ENCODE measurements around the gene SLC19A2. TPM values are rescaled to one million over a fixed set of nuclear protein-coding genes. Genes with fewer than 3 reads are reported as not detected.

Gene SLC19A2
- polyA plus RNA-seq, 1 donor (not counting 4 experiments of a cell fraction or from before 2014, with no cell fraction given) = 11.9 TPM

DNA sequence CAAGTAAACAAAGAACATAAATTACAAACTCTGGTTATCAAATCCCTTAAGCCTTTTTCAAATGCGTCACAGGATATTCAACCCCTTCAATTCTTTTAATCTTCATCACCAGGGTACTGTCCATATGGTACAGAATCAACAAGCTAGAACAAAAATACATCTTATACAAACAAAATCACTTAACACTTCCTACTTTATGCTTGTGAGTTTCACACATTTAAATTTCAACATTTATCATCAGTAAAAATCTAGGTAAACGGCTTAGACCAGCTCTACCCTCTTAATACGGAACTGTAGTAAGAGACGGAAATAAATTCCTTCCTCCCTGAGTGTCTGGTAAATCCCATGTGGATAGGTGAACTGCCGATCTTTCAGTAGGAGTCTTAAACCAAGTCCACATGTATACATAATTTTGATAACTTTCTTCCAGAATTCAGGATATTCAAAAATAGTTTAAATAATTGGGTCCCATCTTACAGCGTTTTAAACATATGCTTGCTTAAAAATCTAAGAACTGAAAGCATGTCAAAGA is 59.5 kb downstream of the SLC19A2 start:
- Histone ChIP-seq H3K36me3 (ENCODE audit: control insufficient read depth in 2 of 2, extremely low read depth in 1 of 2, insufficient read depth in 2 of 2, low read length in 2 of 2) (no peaks in the 10 kb centered on the region), H3K4me3 (ENCODE audit: control insufficient read depth in 2 of 3, extremely low read depth in 1 of 3, insufficient read depth in 2 of 3, low read depth in 1 of 3, low read length in 3 of 3) (no peak overlapping the region)

GRCh38 chr1:169421309-169421708 is 64.4 kb downstream of the SLC19A2 start:
- dilution Hi-C loops (cut with MboI; ENCODE audit: extremely low pct_ligation_motif_present, low sequenced_read_pairs) = no loop called here
- no peak for FAIRE-seq
- no peaks in the 10 kb centered on the region for H3K79me2 ChIP-seq (ENCODE audit: control insufficient read depth, insufficient read depth, low read length)

More for the DNA sequence above, 59.5 kb downstream of the SLC19A2 start:
- Histone ChIP-seq H3K9me1 (ENCODE audit: control insufficient read depth, extremely low read depth, insufficient read depth, low read length) (no peaks in the 10 kb centered on the region), H3K79me2 (ENCODE audit: control insufficient read depth, insufficient read depth, low read length) (no peaks in the 10 kb centered on the region), H3K27me3 (ENCODE audit: control insufficient read depth, extremely low read depth, insufficient read depth, low read length) (peaks cover 35% of the 10 kb centered on the region), H4K20me1 (ENCODE audit: control insufficient read depth, extremely low read depth, insufficient read depth, low read length) (no peaks in the 10 kb centered on the region), H3K4me1 (ENCODE audit: control insufficient read depth, extremely low read depth, insufficient read depth, low read length) (peaks cover 2% of the 10 kb centered on the region), H3K4me2 (ENCODE audit: control insufficient read depth, extremely low read depth, insufficient read depth, low read depth, low read length) (no peak overlapping the region), H3K9ac (ENCODE audit: control insufficient read depth, extremely low read depth, insufficient read depth, low read length) (no peak overlapping the region), H3K9me3 (ENCODE audit: control insufficient read depth, low read depth, low read length) (no peaks in the 10 kb centered on the region), H3K27ac (ENCODE audit: control insufficient read depth, insufficient read depth, low read length) (no peak overlapping the region), H2AFZ (ENCODE audit: control insufficient read depth, low read length) (no peak overlapping the region)
- FAIRE-seq = no peak
- TF ChIP-seq CTCF (optimal IDR thresholded peaks at IDR 0.05 in 1 of 3, IDR thresholded peaks at IDR 0.05 in 1 of 3, conservative IDR thresholded peaks at IDR 0.05 in 1 of 3; ENCODE audit: extremely low read depth in 1 of 3, insufficient read depth in 2 of 3, low read length in 3 of 3) (no peak), EZH2 (IDR thresholded peaks at IDR 0.05; ENCODE audit: low read length) (no peak)
- no peak for DNase-seq (ENCODE audit: low read depth, low spot score)
- dilution Hi-C loops (cut with MboI; ENCODE audit: extremely low pct_ligation_motif_present, low sequenced_read_pairs) = no loop called here

More at GRCh38 chr1:169421309-169421708, 64.4 kb downstream of the SLC19A2 start:
- H3K27me3 ChIP-seq (ENCODE audit: control insufficient read depth, extremely low read depth, insufficient read depth, low read length) = peaks cover 15% of the 10 kb centered on the region
- no peak overlapping the region for H3K27ac ChIP-seq (ENCODE audit: control insufficient read depth, insufficient read depth, low read length)
- no peak overlapping the region for H3K4me3 ChIP-seq (ENCODE audit: control insufficient read depth in 2 of 3, extremely low read depth in 1 of 3, insufficient read depth in 2 of 3, low read depth in 1 of 3, low read length in 3 of 3)
- no peaks in the 10 kb centered on the region for H3K9me1 ChIP-seq (ENCODE audit: control insufficient read depth, extremely low read depth, insufficient read depth, low read length)
- no peaks in the 10 kb centered on the region for H3K4me1 ChIP-seq (ENCODE audit: control insufficient read depth, extremely low read depth, insufficient read depth, low read length)
- no peaks in the 10 kb centered on the region for H4K20me1 ChIP-seq (ENCODE audit: control insufficient read depth, extremely low read depth, insufficient read depth, low read length)
- H3K9me3 ChIP-seq (ENCODE audit: control insufficient read depth, low read depth, low read length) = no peaks in the 10 kb centered on the region
- no peak overlapping the region for H3K9ac ChIP-seq (ENCODE audit: control insufficient read depth, extremely low read depth, insufficient read depth, low read length)
- DNase-seq (ENCODE audit: low read depth, low spot score) = no peak
- no peak overlapping the region for H3K4me2 ChIP-seq (ENCODE audit: control insufficient read depth, extremely low read depth, insufficient read depth, low read depth, low read length)
- no peak overlapping the region for H2AFZ ChIP-seq (ENCODE audit: control insufficient read depth, low read length)
- H3K36me3 ChIP-seq (ENCODE audit: control insufficient read depth in 2 of 2, extremely low read depth in 1 of 2, insufficient read depth in 2 of 2, low read length in 2 of 2) = no peaks in the 10 kb centered on the region
- TF ChIP-seq EZH2 (IDR thresholded peaks at IDR 0.05; ENCODE audit: low read length) = no peak
- TF ChIP-seq CTCF (optimal IDR thresholded peaks at IDR 0.05 in 1 of 3, IDR thresholded peaks at IDR 0.05 in 1 of 3, conservative IDR thresholded peaks at IDR 0.05 in 1 of 3; ENCODE audit: extremely low read depth in 1 of 3, insufficient read depth in 2 of 3, low read length in 3 of 3) = no peak

All from keratinocyte (primary cell).